H1 (cell line): ENCODE results near the gene KLHL36. TPM values are rescaled to one million over a fixed set of nuclear protein-coding genes. Genes with fewer than 3 reads are reported as not detected.

Experiments
- CTCF ChIA-PET: fragments of 300-600 bp; sonication (Branson Sonifier 250); formaldehyde crosslinking; loops from one replicate; lab custom pipeline; 2021; ENCODE audit not compliant: partially characterized antibody; lab: Charles Lee
- POLR2A ChIA-PET: fragments of 300-600 bp; sonication (Branson Sonifier 250); formaldehyde crosslinking; loops from one replicate; lab custom pipeline; 2021; ENCODE audit warnings: inconsistent platforms; ENCODE audit not compliant: partially characterized antibody; lab: Charles Lee
- DNase-seq, 2 experiments: peaks; one replicate each; pipeline versions ENCODE4 v3.0.0 to v3.0.0-alpha.2; 2010 to 2022; ENCODE audit warnings: low spot score in 2 of 2, low read depth in 1 of 2, mixed read lengths in 1 of 2
- FAIRE-seq: peaks from 2 replicates; lab custom pipeline; 2011; peaks lifted over from hg19 to GRCh38; lab: Jason Lieb, UNC
- H2AFZ ChIP-seq: 2 replicates; pipeline ENCODE4 v1.8.1; 2012; ENCODE audit warnings: low read length, inconsistent platforms
- H2AK5ac ChIP-seq: 2 replicates; pipeline ENCODE4 v1.6.1; 2013; ENCODE audit warnings: low read depth, low read length
- H2BK120ac ChIP-seq: replicated peaks from 2 replicates; pipeline ENCODE3; 2013; ENCODE audit warnings: low read depth, low read length, inconsistent platforms
- H2BK12ac ChIP-seq: 2 replicates; pipeline ENCODE4 v1.6.1; 2013; ENCODE audit warnings: low read depth, low read length
- H2BK15ac ChIP-seq: 2 replicates; pipeline ENCODE4 v1.6.1; 2013; ENCODE audit warnings: low read length
- H2BK20ac ChIP-seq: 2 replicates; pipeline ENCODE4 v1.6.1; 2013; ENCODE audit warnings: low read length
- H2BK5ac ChIP-seq: 2 replicates; pipeline ENCODE4 v1.6.1; 2013; ENCODE audit warnings: low read depth, low read length
- H3K14ac ChIP-seq: 2 replicates; pipeline ENCODE4 v1.6.1; 2013; ENCODE audit warnings: inconsistent platforms; ENCODE audit not compliant: insufficient read length
- H3K18ac ChIP-seq: 2 replicates; pipeline ENCODE4 v1.6.1; 2013; ENCODE audit warnings: low read length; ENCODE audit errors: extremely low read depth
- H3K23ac ChIP-seq: 2 replicates; pipeline ENCODE4 v1.6.1; 2013; ENCODE audit warnings: inconsistent platforms; ENCODE audit not compliant: insufficient read length
- H3K23me2 ChIP-seq: 2 replicates; pipeline ENCODE4 v1.6.1; 2013; ENCODE audit warnings: low read depth, low read length
- H3K27ac ChIP-seq: 2 replicates; pipeline ENCODE4 v1.6.1; 2011; ENCODE audit warnings: low read depth, low read length, inconsistent platforms
- H3K27me3 ChIP-seq, 4 experiments: replicated peaks in 1 of 4; 1 replicate in 1 of 4; 2 replicates in 3 of 4; pipeline versions ENCODE4 v1.6.1 to v1.8.1; 2011 to 2013; ENCODE audit warnings: low read length in 3 of 4, mild to moderate bottlenecking in 3 of 4, inconsistent platforms in 2 of 4, mixed read lengths in 2 of 4, moderate library complexity in 1 of 4; ENCODE audit not compliant: control insufficient read depth in 3 of 4, insufficient read depth in 3 of 4; ENCODE audit errors: extremely low read depth in 1 of 4
- H3K36me3 ChIP-seq, 4 experiments: 2 replicates each; pipeline versions ENCODE4 v1.6.1 to v1.8.1; 2011 to 2013; ENCODE audit warnings: mild to moderate bottlenecking in 4 of 4, low read length in 3 of 4, moderate library complexity in 2 of 4, control low read depth in 1 of 4, inconsistent platforms in 1 of 4; ENCODE audit not compliant: insufficient read depth in 4 of 4, control insufficient read depth in 2 of 4
- H3K4ac ChIP-seq: replicated peaks from 2 replicates; pipeline ENCODE3; 2013; ENCODE audit warnings: low read length, low read depth, mixed read lengths, inconsistent platforms; ENCODE audit not compliant: insufficient read length
- H3K4me1 ChIP-seq, 4 experiments: replicated peaks in 1 of 4; 1 replicate in 1 of 4; 2 replicates in 3 of 4; pipeline versions ENCODE4 v1.6.1 to v1.8.1; 2011 to 2013; ENCODE audit warnings: low read length in 3 of 4, inconsistent platforms in 2 of 4, mixed read lengths in 1 of 4; ENCODE audit not compliant: insufficient read depth in 4 of 4, control insufficient read depth in 3 of 4
- H3K4me2 ChIP-seq, 2 experiments: 2 replicates each; pipeline versions ENCODE4 v1.6.1 to v1.8.1; 2011 to 2013; ENCODE audit warnings: low read depth in 2 of 2, low read length in 2 of 2, control low read depth in 1 of 2, inconsistent platforms in 1 of 2, mild to moderate bottlenecking in 1 of 2; ENCODE audit not compliant: insufficient read depth in 1 of 2
- H3K4me3 ChIP-seq, 4 experiments: fragments of 200-600, 300-600 bp in 1 of 4; sonication (generic), shearing (Covaris generic), sonication (Bioruptor Twin) in 1 of 4; 2 replicates each; pipeline versions ENCODE4 v1.5.1 to v1.8.1; 2011 to 2016; ENCODE audit warnings: low read length in 4 of 4, low read depth in 3 of 4, control low read depth in 2 of 4, inconsistent platforms in 2 of 4, mild to moderate bottlenecking in 2 of 4, mixed read lengths in 1 of 4, moderate library complexity in 1 of 4; ENCODE audit not compliant: insufficient read depth in 2 of 4; ENCODE audit errors: extremely low read depth in 1 of 4
- H3K56ac ChIP-seq: replicated peaks from 2 replicates; pipeline ENCODE3; 2013; ENCODE audit warnings: low read depth, mild to moderate bottlenecking, mixed read lengths, low read length, inconsistent platforms; ENCODE audit not compliant: insufficient read length
- H3K79me1 ChIP-seq: 2 replicates; pipeline ENCODE4 v1.6.1; 2013; ENCODE audit warnings: low read depth, low read length, control low read depth
- H3K79me2 ChIP-seq, 2 experiments: 2 replicates each; pipeline versions ENCODE4 v1.6.1 to v1.8.1; 2012 to 2013; ENCODE audit warnings: low read length in 2 of 2, mild to moderate bottlenecking in 2 of 2, inconsistent platforms in 1 of 2; ENCODE audit not compliant: insufficient read depth in 2 of 2, control insufficient read depth in 1 of 2
- H3K9ac ChIP-seq, 4 experiments: replicated peaks in 1 of 4; 1 replicate in 1 of 4; 2 replicates in 3 of 4; pipeline versions ENCODE4 v1.6.1 to v1.8.1; 2011 to 2013; ENCODE audit warnings: low read depth in 3 of 4, low read length in 3 of 4, control low read depth in 2 of 4, mild to moderate bottlenecking in 2 of 4, moderate library complexity in 2 of 4, inconsistent platforms in 1 of 4; ENCODE audit errors: extremely low read depth in 1 of 4
- H3K9me3 ChIP-seq, 2 experiments: 2 replicates each; pipeline versions ENCODE4 v1.6.1 to v1.8.1; 2012 to 2013; ENCODE audit warnings: mild to moderate bottlenecking in 2 of 2, moderate library complexity in 2 of 2, control low read depth in 1 of 2, inconsistent platforms in 1 of 2, low read depth in 1 of 2, low read length in 1 of 2, mixed read lengths in 1 of 2; ENCODE audit not compliant: insufficient read depth in 2 of 2
- H4K20me1 ChIP-seq, 2 experiments: replicated peaks in 1 of 2; 2 replicates each; pipeline versions ENCODE3 to v1.8.1; 2011 to 2013; ENCODE audit warnings: inconsistent platforms in 2 of 2, low read length in 2 of 2, mild to moderate bottlenecking in 1 of 2; ENCODE audit not compliant: insufficient read depth in 2 of 2, control insufficient read depth in 1 of 2
- H4K5ac ChIP-seq: 2 replicates; pipeline ENCODE4 v1.6.1; 2013; ENCODE audit warnings: low read length, low read depth, mixed read lengths, inconsistent platforms; ENCODE audit not compliant: insufficient read length
- H4K8ac ChIP-seq: 2 replicates; pipeline ENCODE4 v1.8.0; 2013; ENCODE audit warnings: mild to moderate bottlenecking, moderate library complexity, low read length, inconsistent platforms; ENCODE audit not compliant: insufficient read depth; ENCODE audit errors: extremely low read depth
- H4K91ac ChIP-seq: replicated peaks from 2 replicates; pipeline ENCODE3; 2013; ENCODE audit warnings: low read length, mixed read lengths, inconsistent platforms; ENCODE audit not compliant: insufficient read length
- BACH1 ChIP-seq: IDR thresholded peaks from 2 replicates; pipeline ENCODE4 v1.6.1; 2012; ENCODE audit warnings: low read length, improper control_type of control experiment
- BRCA1 ChIP-seq: IDR thresholded peaks from 2 replicates; pipeline ENCODE4 v1.6.1; 2012; ENCODE audit warnings: low read depth, low read length, improper control_type of control experiment
- CEBPB ChIP-seq: IDR thresholded peaks from 2 replicates; pipeline ENCODE4 v1.6.1; 2012; ENCODE audit warnings: low read depth, low read length
- EZH2 ChIP-seq: fragments of 200-600 bp; sonication (generic); IDR thresholded peaks from 2 replicates; pipeline ENCODE4 v1.7.1; 2012; ENCODE audit warnings: low read depth, mild to moderate bottlenecking, moderate library complexity, low read length, inconsistent platforms; ENCODE audit not compliant: severe bottlenecking
- GABPA ChIP-seq: IDR thresholded peaks from 2 replicates; pipeline ENCODE4 v1.6.1; 2011; ENCODE audit warnings: mild to moderate bottlenecking, low read length, moderate library complexity, borderline replicate concordance; ENCODE audit not compliant: insufficient read depth
- HDAC2 ChIP-seq, 2 experiments: fragments of 300-600 bp in 1 of 2; sonication (generic) in 1 of 2; IDR thresholded peaks; 2 replicates each; pipeline ENCODE4 v1.6.1; 2011 to 2012; ENCODE audit warnings: low read depth in 2 of 2, low read length in 2 of 2, mild to moderate bottlenecking in 2 of 2, moderate library complexity in 2 of 2, borderline replicate concordance in 1 of 2, inconsistent platforms in 1 of 2
- NRF1 ChIP-seq: IDR thresholded peaks from 2 replicates; pipeline ENCODE4 v1.6.1; 2011; ENCODE audit warnings: mild to moderate bottlenecking, low read depth, low read length, improper control_type of control experiment
- POLR2A ChIP-seq, 2 experiments: IDR thresholded peaks; 1 replicate in 1 of 2; 2 replicates in 1 of 2; pipeline ENCODE4 v1.6.1; 2011; ENCODE audit warnings: low read depth in 2 of 2, low read length in 2 of 2, mild to moderate bottlenecking in 2 of 2; ENCODE audit errors: control extremely low read depth in 1 of 2
- SP1 ChIP-seq: IDR thresholded peaks from 2 replicates; pipeline ENCODE4 v1.6.1; 2011; ENCODE audit warnings: low read depth, low read length
- TAF1 ChIP-seq: IDR thresholded peaks from 2 replicates; pipeline ENCODE4 v1.6.1; 2011; ENCODE audit warnings: mild to moderate bottlenecking, low read depth, low read length
- TEAD4 ChIP-seq: IDR thresholded peaks from 2 replicates; pipeline ENCODE4 v1.6.1; 2012; ENCODE audit warnings: low read depth, low read length, inconsistent platforms, mixed read lengths
- ZNF274 ChIP-seq: IDR thresholded peaks from 2 replicates; pipeline ENCODE4 v1.7.0; 2012; ENCODE audit warnings: low read length, borderline replicate concordance; ENCODE audit errors: extremely low read depth
- WGBS, 2 experiments: shearing (Covaris generic) in 1 of 2; methylation state at CpG; one replicate each; pipeline versions ENCODE4 v1.1.6 to v1.1.7; 2013 to 2015; ENCODE audit warnings: low lambda C conversion rate in 2 of 2, mixed read lengths in 2 of 2, inconsistent platforms in 1 of 2, low coverage in 1 of 2, missing lambda C conversion rate in 1 of 2; ENCODE audit not compliant: insufficient replicate concordance in 2 of 2, insufficient coverage in 1 of 2, insufficient read length in 1 of 2; ENCODE audit errors: extremely low coverage in 1 of 2, missing lambda C conversion rate in 1 of 2; 5-methylcytosine and 5-hydroxymethylcytosine counted together
- polyA plus RNA-seq, 7 experiments: library from polyadenylated mRNA; depleted of rRNA in 3 of 7; stranded (reverse) in 5 of 7; unstranded in 2 of 7; fragments of >200 nt in 5 of 7; fragments of 200-250 nt in 2 of 7; gene quantifications; 1 replicate in 5 of 7; 2 replicates in 1 of 7; 4 replicates in 1 of 7; pipeline versions ENCODE4 v1.2.1 to v1.2.3, GENCODE V29; 2011 to 2013; ENCODE audit warnings: missing spikeins in 2 of 7, mixed read lengths in 2 of 7
- total RNA-seq: library from RNA; stranded (reverse); fragmentation: NEBNext Ultra II Directional; extraction: Animal tissue kit (Norgen Biotek cat#: 25700); gene quantifications from 2 replicates; pipeline ENCODE4 v1.2.1, GENCODE V29; 2021
- TF ChIP-seq, protein P1 (sequence below): IDR thresholded peaks from 2 replicates; pipeline ENCODE4 v1.6.1; 2011; ENCODE audit warnings: low read depth, mild to moderate bottlenecking, low read length; ENCODE audit not compliant: insufficient read depth

The KLHL36 gene
- total and polyA plus RNA-seq, 2 of the 8 experiments (the other 6 are each of a cell fraction or from before 2014, with no cell fraction given): 22.9 to 33.6 TPM

DNA sequence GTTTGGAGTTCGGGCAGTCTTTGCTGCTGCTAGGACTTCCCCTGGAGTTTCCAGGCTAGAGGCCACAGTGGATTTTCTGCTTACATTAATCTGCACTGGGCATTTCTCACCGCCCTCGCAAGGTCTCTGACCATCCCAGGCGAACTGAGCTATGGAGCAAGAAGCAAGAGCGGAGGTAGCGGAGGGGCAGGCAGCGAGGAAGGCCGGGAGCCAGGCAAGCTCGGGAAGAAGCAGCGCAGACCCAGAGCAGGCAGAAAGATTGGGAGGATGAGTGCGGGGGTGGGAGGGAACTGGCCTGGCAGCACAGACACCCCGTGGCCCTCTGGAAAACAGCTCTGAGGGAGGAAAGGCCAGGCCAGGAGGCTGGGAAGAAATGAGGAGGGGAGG lies 34.2 kb upstream of the KLHL36 start:
- WGBS, 2 experiments: 90% methylated on average over 11 of the region's 12 CpGs; no CpG with 5 or more reads in 1 of the 2 experiments
- Histone ChIP-seq H3K23ac (no peak overlapping the region), H2BK120ac (no peak overlapping the region), H3K4me3 (no peak overlapping the region), H2BK20ac (no peak overlapping the region), H4K5ac (no peak overlapping the region), H2BK15ac (no peak overlapping the region), H2BK12ac (no peak overlapping the region), H3K4me2 (no peak overlapping the region; a peak in 1 of 4 replicates), H3K56ac (no peak overlapping the region), H4K20me1 (peaks cover 7 to 17% of the 10 kb centered on the region in 2 experiments), H3K4me1 (peaks cover 2 to 15% (median 13%) of the 10 kb centered on the region in 4 experiments; a peak in 6 of 7 replicates), H3K36me3 (peaks cover 0 to 10% (median 2%) of the 10 kb centered on the region in 4 experiments; a peak in 3 of 8 replicates), H2AFZ (no peak overlapping the region), H3K79me1 (peaks cover 13% of the 10 kb centered on the region), H3K4ac (no peak overlapping the region), H3K18ac (no peak overlapping the region; the same call in 1 of the 2 replicates), H3K14ac (no peak overlapping the region), H3K27ac (no peak overlapping the region), H4K8ac (no peak overlapping the region), H3K27me3 (peaks cover 0 to 5% (median 3%) of the 10 kb centered on the region in 4 experiments; a peak in 2 of 7 replicates), H3K79me2 (peaks cover 0 to 64% of the 10 kb centered on the region in 2 experiments; a peak in 3 of 4 replicates), H3K9ac (peak overlapping the region in 1 of 4 experiments; percentile 21; a peak in 1 of 7 replicates), H2BK5ac (no peak overlapping the region), H2AK5ac (no peak overlapping the region), H3K9me3 (no peaks in the 10 kb centered on the region), H4K91ac (no peak overlapping the region), H3K23me2 (peaks cover 8% of the 10 kb centered on the region; the same call in 1 of the 2 replicates)
- DNase-seq (no peak), FAIRE-seq (no peak)
- ChIA-PET CTCF (interaction anchor here (0.7 to 1.6 kb wide), 7 partner anchors 9 to 102 kb away, joined by 3 to 10 read pairs (median 3); no protein-coding TSS in a partner anchor), POLR2A (interaction anchor here (1.2 to 1.4 kb wide), 4 partner anchors 9 to 30 kb away, joined by 3 to 4 read pairs (median 4); no protein-coding TSS in a partner anchor)
- TF ChIP-seq CEBPB (no peak), EZH2 (no peak), BRCA1 (no peak), POLR2A (IDR thresholded peaks at IDR 0.05; ENCODE audit: control extremely low read depth in 1 of 2, low read depth in 2 of 2, low read length in 2 of 2) (no peak), SP1 (no peak), TEAD4 (no peak), BACH1 (no peak), TAF1 (no peak), GABPA (no peak), NRF1 (no peak), ZNF274 (no peak), HDAC2 (IDR thresholded peaks at IDR 0.05; ENCODE audit: borderline replicate concordance in 1 of 2, low read depth in 2 of 2, low read length in 2 of 2) (no peak)
- TF ChIP-seq, protein P1, sequence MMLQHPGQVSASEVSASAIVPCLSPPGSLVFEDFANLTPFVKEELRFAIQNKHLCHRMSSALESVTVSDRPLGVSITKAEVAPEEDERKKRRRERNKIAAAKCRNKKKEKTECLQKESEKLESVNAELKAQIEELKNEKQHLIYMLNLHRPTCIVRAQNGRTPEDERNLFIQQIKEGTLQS: no peak
